Left lobe of liver (tissue), 2 donors: ENCODE results near the gene KHDC3L. TPM values are rescaled to one million over a fixed set of nuclear protein-coding genes. Genes with fewer than 3 reads are reported as not detected.

ENCODE experiments used
- ATAC-seq: fragments of 200-7000 bp; cut with Tn5 transposase; one replicate; pipeline ENCODE4 v1.9.1; 2020; ENCODE audit warnings: mild to moderate bottlenecking, moderate library complexity
- DNase-seq: peaks from one replicate; pipeline ENCODE4 v3.0.0-alpha.2; 2020; ENCODE audit warnings: low spot score
- total RNA-seq: library from RNA; stranded (reverse); gene quantifications from one replicate; pipeline ENCODE4 v1.2.1, GENCODE V29; 2021
- donor health status: DM: no; HTN: no; CAD: no; lungs with moderate emphysema.
- donor health status: DM: no; HTN: yes; CAD: no.

The KHDC3L gene
- total RNA-seq = not detected

- DNase-seq (no peak), ATAC-seq (no peak)
Observed at GRCh38 chr6:73362358-73362757, at the start of gene KHDC3L. TSS of gene KHDC3L (plus strand) at chr6:73362658. CDS start at chr6:73362730, 72 bp downstream.

GRCh38 chr6:73314577-73315492, 47.6 kb upstream of the KHDC3L start:
- no peak for DNase-seq

GRCh38 chr6:73323323-73323722, 39.1 kb upstream of the KHDC3L start:
- DNase-seq = no peak
- ATAC-seq = no peak

More at GRCh38 chr6:73314577-73315492, 47.6 kb upstream of the KHDC3L start:
- no peak for ATAC-seq

- DNase-seq (no peak), ATAC-seq (no peak)
Observed at GRCh38 chr6:73325656-73326055, 36.8 kb upstream of the KHDC3L start.

GRCh38 chr6:73328790-73329189, 33.7 kb upstream of the KHDC3L start:
- no peak for DNase-seq
- ATAC-seq = no peak

- ATAC-seq (no peak), DNase-seq (no peak)
Observed at GRCh38 chr6:73329201-73329600, 33.3 kb upstream of the KHDC3L start.

GRCh38 chr6:73339340-73339739, 23.1 kb upstream of the KHDC3L start:
- DNase-seq (no peak), ATAC-seq (no peak)

GRCh38 chr6:73340048-73340447, 22.4 kb upstream of the KHDC3L start:
- no peak for DNase-seq
- ATAC-seq = no peak

GRCh38 chr6:73341335-73341734, 21.1 kb upstream of the KHDC3L start:
- DNase-seq (no peak), ATAC-seq (no peak)

- no peak for ATAC-seq
- no peak for DNase-seq
Observed at GRCh38 chr6:73342174-73342573, 20.3 kb upstream of the KHDC3L start.

- DNase-seq = no peak
- no peak for ATAC-seq
Observed at GRCh38 chr6:73343164-73343563, 19.3 kb upstream of the KHDC3L start.

GRCh38 chr6:73348550-73349204, 13.8 kb upstream of the KHDC3L start:
- DNase-seq (no peak), ATAC-seq (no peak)

- ATAC-seq = no peak
- no peak for DNase-seq
Observed at GRCh38 chr6:73349311-73349710, 13.1 kb upstream of the KHDC3L start.

GRCh38 chr6:73353636-73354593, 8.5 kb upstream of the KHDC3L start, which contains the start of gene DPPA5:
TSS of gene DPPA5 (minus strand) at chr6:73354276. CDS start at chr6:73354225, 51 bp downstream.
- no peak for ATAC-seq
- no peak for DNase-seq

- ATAC-seq = no peak
- DNase-seq = no peak
Observed at GRCh38 chr6:73362869-73363536, 545 bp downstream of the KHDC3L start.

GRCh38 chr6:73363537-73363875, 1.0 kb downstream of the KHDC3L start:
- DNase-seq = no peak

GRCh38 chr6:73364121-73364520, 1.7 kb downstream of the KHDC3L start:
- ATAC-seq (no peak), DNase-seq (no peak)

More at GRCh38 chr6:73363537-73363875, 1.0 kb downstream of the KHDC3L start:
- ATAC-seq = no peak

- ATAC-seq (no peak), DNase-seq (no peak)
Observed at GRCh38 chr6:73364549-73364948, 2.1 kb downstream of the KHDC3L start.

GRCh38 chr6:73367761-73368355, 5.4 kb downstream of the KHDC3L start:
- no peak for DNase-seq
- ATAC-seq = no peak

GRCh38 chr6:73368675-73369074, 6.2 kb downstream of the KHDC3L start:
- ATAC-seq = no peak
- DNase-seq = no peak
